Uterine smooth muscle cell (primary cell): Measurements from ENCODE around the gene HACE1. TPM values are rescaled to one million over a fixed set of nuclear protein-coding genes. Genes with fewer than 3 reads are reported as not detected.

Experiments used
- total RNA-seq: library from RNA; depleted of rRNA; stranded (reverse); fragments of >200 nt; gene quantifications from 2 replicates; pipeline ENCODE4 v1.2.3, GENCODE V29; 2014

The HACE1 gene, protein sequence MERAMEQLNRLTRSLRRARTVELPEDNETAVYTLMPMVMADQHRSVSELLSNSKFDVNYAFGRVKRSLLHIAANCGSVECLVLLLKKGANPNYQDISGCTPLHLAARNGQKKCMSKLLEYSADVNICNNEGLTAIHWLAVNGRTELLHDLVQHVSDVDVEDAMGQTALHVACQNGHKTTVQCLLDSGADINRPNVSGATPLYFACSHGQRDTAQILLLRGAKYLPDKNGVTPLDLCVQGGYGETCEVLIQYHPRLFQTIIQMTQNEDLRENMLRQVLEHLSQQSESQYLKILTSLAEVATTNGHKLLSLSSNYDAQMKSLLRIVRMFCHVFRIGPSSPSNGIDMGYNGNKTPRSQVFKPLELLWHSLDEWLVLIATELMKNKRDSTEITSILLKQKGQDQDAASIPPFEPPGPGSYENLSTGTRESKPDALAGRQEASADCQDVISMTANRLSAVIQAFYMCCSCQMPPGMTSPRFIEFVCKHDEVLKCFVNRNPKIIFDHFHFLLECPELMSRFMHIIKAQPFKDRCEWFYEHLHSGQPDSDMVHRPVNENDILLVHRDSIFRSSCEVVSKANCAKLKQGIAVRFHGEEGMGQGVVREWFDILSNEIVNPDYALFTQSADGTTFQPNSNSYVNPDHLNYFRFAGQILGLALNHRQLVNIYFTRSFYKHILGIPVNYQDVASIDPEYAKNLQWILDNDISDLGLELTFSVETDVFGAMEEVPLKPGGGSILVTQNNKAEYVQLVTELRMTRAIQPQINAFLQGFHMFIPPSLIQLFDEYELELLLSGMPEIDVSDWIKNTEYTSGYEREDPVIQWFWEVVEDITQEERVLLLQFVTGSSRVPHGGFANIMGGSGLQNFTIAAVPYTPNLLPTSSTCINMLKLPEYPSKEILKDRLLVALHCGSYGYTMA
- total RNA-seq = 25.7 and 26.3 TPM in 2 replicates

GRCh38 chr6:104859225-104860146 is at the start of gene HACE1:
TSS of gene HACE1 (minus strand) at chr6:104859919. CDS start at chr6:104859642, 277 bp downstream.

Other genes starting within 250 kb of the HACE1 start
- not detected in 2 replicates for gene LIN28B, start 97.2 kb upstream of the HACE1 start, total RNA-seq